Esophagus squamous epithelium (tissue), 4 donors: Measurements from ENCODE around the gene TM7SF2.

Source experiments
- POLR2A ChIP-seq, 4 donors: fragments of 450-650 bp; IDR thresholded peaks; one replicate each; pipeline ENCODE4 v1.6.1; 2017; ENCODE audit warnings: antibody characterized with exemption in 4 of 4, mild to moderate bottlenecking in 4 of 4, moderate library complexity in 3 of 4
- TF ChIP-seq, protein P1 (sequence below), 6 experiments: fragments of 450-650 bp in 4 of 6; fragments of 200-600 bp in 2 of 6; sonication (generic) in 2 of 6; IDR thresholded peaks; one replicate each; pipeline ENCODE4 v1.5.1; 2016 to 2019; ENCODE audit warnings: antibody characterized with exemption in 6 of 6, mild to moderate bottlenecking in 4 of 6, moderate library complexity in 4 of 6

DNA sequence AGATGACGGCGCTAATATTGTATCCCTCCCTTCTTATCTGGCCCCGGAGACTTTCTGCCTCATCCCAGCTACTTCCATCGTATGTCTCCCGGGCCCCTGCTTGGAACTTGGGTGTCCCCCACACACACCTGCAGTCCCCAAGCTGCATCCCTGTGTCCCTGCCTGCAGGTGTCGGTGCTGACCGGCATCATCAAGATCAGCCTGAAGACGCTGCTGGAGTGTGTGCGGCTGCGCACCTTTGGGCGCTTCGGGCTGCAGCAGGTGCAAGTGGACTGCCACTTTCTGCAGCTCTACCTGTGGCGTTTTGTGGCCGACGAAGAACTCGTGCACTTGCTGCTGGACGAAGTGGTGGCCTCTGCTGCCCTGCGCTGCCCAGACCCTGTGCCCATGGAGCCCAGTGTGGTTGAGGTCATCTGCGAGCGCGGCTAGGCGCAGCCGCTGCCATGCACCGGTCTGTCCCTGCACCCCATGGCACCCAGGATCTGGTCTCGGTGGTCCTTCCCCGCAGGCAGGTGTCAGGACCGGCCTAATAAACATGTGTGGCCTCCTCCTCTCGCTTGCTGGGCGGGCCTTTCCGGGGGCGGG, 421 bp upstream of the TM7SF2 start:
- TF ChIP-seq, protein P1, sequence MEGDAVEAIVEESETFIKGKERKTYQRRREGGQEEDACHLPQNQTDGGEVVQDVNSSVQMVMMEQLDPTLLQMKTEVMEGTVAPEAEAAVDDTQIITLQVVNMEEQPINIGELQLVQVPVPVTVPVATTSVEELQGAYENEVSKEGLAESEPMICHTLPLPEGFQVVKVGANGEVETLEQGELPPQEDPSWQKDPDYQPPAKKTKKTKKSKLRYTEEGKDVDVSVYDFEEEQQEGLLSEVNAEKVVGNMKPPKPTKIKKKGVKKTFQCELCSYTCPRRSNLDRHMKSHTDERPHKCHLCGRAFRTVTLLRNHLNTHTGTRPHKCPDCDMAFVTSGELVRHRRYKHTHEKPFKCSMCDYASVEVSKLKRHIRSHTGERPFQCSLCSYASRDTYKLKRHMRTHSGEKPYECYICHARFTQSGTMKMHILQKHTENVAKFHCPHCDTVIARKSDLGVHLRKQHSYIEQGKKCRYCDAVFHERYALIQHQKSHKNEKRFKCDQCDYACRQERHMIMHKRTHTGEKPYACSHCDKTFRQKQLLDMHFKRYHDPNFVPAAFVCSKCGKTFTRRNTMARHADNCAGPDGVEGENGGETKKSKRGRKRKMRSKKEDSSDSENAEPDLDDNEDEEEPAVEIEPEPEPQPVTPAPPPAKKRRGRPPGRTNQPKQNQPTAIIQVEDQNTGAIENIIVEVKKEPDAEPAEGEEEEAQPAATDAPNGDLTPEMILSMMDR (IDR thresholded peaks at IDR 0.05) = no peak
- no peak for TF ChIP-seq POLR2A (IDR thresholded peaks at IDR 0.05)
